HEK293 (cell line): Measurements from ENCODE around the gene CLMN.

ENCODE experiments used
- CTCF ChIP-seq: fragments of 450-650 bp; formaldehyde crosslinking; IDR thresholded peaks from 2 replicates; pipeline ENCODE4 v1.5.1; 2016; ENCODE audit warnings: missing biosample characterization, missing genetic modification characterization
- SALL2 ChIP-seq: fragments of 450-650 bp; formaldehyde crosslinking; IDR thresholded peaks from 2 replicates; pipeline ENCODE4 v1.5.0; 2017; ENCODE audit warnings: missing biosample characterization, mild to moderate bottlenecking, missing genetic modification characterization, borderline replicate concordance
- ZNF391 ChIP-seq: fragments of 450-650 bp; formaldehyde crosslinking; IDR thresholded peaks from 2 replicates; pipeline ENCODE4 v1.5.1; 2016; ENCODE audit warnings: low read depth, missing biosample characterization, missing genetic modification characterization, borderline replicate concordance
- ZNF398 ChIP-seq: fragments of 450-650 bp; formaldehyde crosslinking; IDR thresholded peaks from 2 replicates; pipeline ENCODE4 v1.5.1; 2017; ENCODE audit warnings: missing biosample characterization, missing genetic modification characterization

GRCh38 chr14:95322651-95323050 is 2.9 kb upstream of the CLMN start:
- no peak for TF ChIP-seq CTCF (tag by site-specific recombination)
- TF ChIP-seq ZNF391: no peak
- TF ChIP-seq SALL2 (tag by site-specific recombination): no peak
- TF ChIP-seq ZNF398 (tag by site-specific recombination): no peak
